IMR-90 (cell line): ENCODE results near the gene MFSD12. TPM values are rescaled to one million over a fixed set of nuclear protein-coding genes. Genes with fewer than 3 reads are reported as not detected.

ENCODE experiments used
- ATAC-seq: fragments of 200-7000 bp; cut with Tn5 transposase; 2 replicates; pipeline ENCODE4 v1.9.1; 2020; ENCODE audit warnings: low read depth, mild to moderate bottlenecking, moderate library complexity
- BruUV-seq: library from RNA; stranded (reverse); fragments of 400-500 nt; replicated peaks from 2 replicates; lab custom pipeline; 2021; lab: Mats Ljungman, UMichigan
- CTCF ChIA-PET: fragments of 300-600 bp; formaldehyde crosslinking; extraction: SDS; loops from one replicate; lab custom pipeline; 2021; ENCODE audit warnings: antibody characterized with exemption; lab: Yijun Ruan, JAX
- POLR2A ChIA-PET: fragments of 300-600 bp; sonication (Branson Sonifier 250); formaldehyde crosslinking; loops from one replicate; lab custom pipeline; 2022; ENCODE audit warnings: antibody characterized with exemption; ENCODE audit not compliant: unreplicated experiment; lab: Charles Lee
- DNase-seq: peaks from one replicate; pipeline ENCODE4 v3.0.0; 2013
- H2AFZ ChIP-seq: replicated peaks from 2 replicates; pipeline ENCODE3; 2013; ENCODE audit warnings: low read length, mild to moderate bottlenecking; ENCODE audit not compliant: poor library complexity
- H2AK5ac ChIP-seq: 2 replicates; pipeline ENCODE4 v1.6.1; 2013; ENCODE audit warnings: low read depth, low read length, inconsistent platforms
- H2AK9ac ChIP-seq: replicated peaks from 2 replicates; pipeline ENCODE3; 2013; ENCODE audit warnings: mild to moderate bottlenecking, low read depth, low read length, moderate library complexity; ENCODE audit not compliant: poor library complexity
- H2BK120ac ChIP-seq: 2 replicates; pipeline ENCODE4 v1.6.1; 2013; ENCODE audit warnings: low read depth, low read length, inconsistent platforms
- H2BK15ac ChIP-seq: 3 replicates; pipeline ENCODE4 v1.6.1; 2013; ENCODE audit warnings: low read depth, low read length, inconsistent platforms
- H2BK20ac ChIP-seq: 2 replicates; pipeline ENCODE4 v1.6.1; 2013; ENCODE audit warnings: low read depth, mild to moderate bottlenecking, inconsistent platforms, low read length, moderate library complexity
- H2BK5ac ChIP-seq: 2 replicates; pipeline ENCODE4 v1.6.1; 2013; ENCODE audit warnings: mild to moderate bottlenecking, low read depth, low read length, inconsistent platforms; ENCODE audit not compliant: poor library complexity, severe bottlenecking
- H3K14ac ChIP-seq: replicated peaks from 2 replicates; pipeline ENCODE4 v1.6.1; 2013; ENCODE audit warnings: low read depth, low read length, inconsistent platforms
- H3K18ac ChIP-seq: 2 replicates; pipeline ENCODE4 v1.6.1; 2013; ENCODE audit warnings: low read depth, low read length, control low read depth
- H3K23ac ChIP-seq: 2 replicates; pipeline ENCODE4 v1.6.1; 2013; ENCODE audit warnings: low read depth, low read length, inconsistent platforms
- H3K27ac ChIP-seq: 2 replicates; pipeline ENCODE4 v1.5.1; 2013; ENCODE audit warnings: mild to moderate bottlenecking, control low read depth, low read length; ENCODE audit not compliant: insufficient read depth
- H3K27me3 ChIP-seq: 2 replicates; pipeline ENCODE4 v1.6.1; 2013; ENCODE audit warnings: low read length; ENCODE audit not compliant: control insufficient read depth, insufficient read depth
- H3K36me3 ChIP-seq: 2 replicates; pipeline ENCODE4 v1.6.1; 2013; ENCODE audit warnings: low read length, mixed read lengths; ENCODE audit not compliant: control insufficient read depth, insufficient read depth
- H3K4ac ChIP-seq: 2 replicates; pipeline ENCODE4 v1.6.1; 2013; ENCODE audit warnings: low read depth, low read length, inconsistent platforms
- H3K4me1 ChIP-seq: 2 replicates; pipeline ENCODE4 v1.6.1; 2013; ENCODE audit warnings: low read length, mixed read lengths; ENCODE audit not compliant: control insufficient read depth, insufficient read depth
- H3K4me2 ChIP-seq: 2 replicates; pipeline ENCODE4 v1.6.1; 2013; ENCODE audit warnings: low read depth, mild to moderate bottlenecking, control low read depth, low read length, moderate library complexity
- H3K4me3 ChIP-seq: 2 replicates; pipeline ENCODE4 v1.5.1; 2013; ENCODE audit warnings: low read depth, mild to moderate bottlenecking, control low read depth, low read length, moderate library complexity; ENCODE audit not compliant: insufficient read depth
- H3K56ac ChIP-seq: 2 replicates; pipeline ENCODE4 v1.6.1; 2013; ENCODE audit warnings: low read length, inconsistent platforms; ENCODE audit not compliant: insufficient read depth; ENCODE audit errors: extremely low read depth
- H3K79me1 ChIP-seq, 2 experiments: 2 replicates each; pipeline ENCODE4 v1.6.1; 2013; ENCODE audit warnings: low read length in 2 of 2, inconsistent platforms in 1 of 2, low read depth in 1 of 2
- H3K9ac ChIP-seq: 2 replicates; pipeline ENCODE4 v1.6.1; 2013; ENCODE audit warnings: low read depth, low read length, control low read depth
- H3K9me1 ChIP-seq: 2 replicates; pipeline ENCODE4 v1.6.1; 2013; ENCODE audit warnings: low read length, inconsistent platforms; ENCODE audit not compliant: insufficient read depth
- H3K9me3 ChIP-seq: 2 replicates; pipeline ENCODE4 v1.6.1; 2013; ENCODE audit warnings: low read length; ENCODE audit not compliant: control insufficient read depth, insufficient read depth
- H4K20me1 ChIP-seq: 2 replicates; pipeline ENCODE4 v1.6.1; 2013; ENCODE audit warnings: low read length, inconsistent platforms; ENCODE audit not compliant: insufficient read depth
- H4K5ac ChIP-seq: 2 replicates; pipeline ENCODE4 v1.6.1; 2013; ENCODE audit warnings: mild to moderate bottlenecking, low read depth, low read length, control low read depth
- H4K8ac ChIP-seq, 2 experiments: 2 replicates each; pipeline ENCODE4 v1.6.1; 2013; ENCODE audit warnings: low read depth in 2 of 2, low read length in 2 of 2, control low read depth in 1 of 2, inconsistent platforms in 1 of 2
- H4K91ac ChIP-seq: 2 replicates; pipeline ENCODE4 v1.6.1; 2013; ENCODE audit warnings: low read depth, low read length, inconsistent platforms; ENCODE audit not compliant: insufficient read depth
- BHLHE40 ChIP-seq: fragments of 150-350 bp; IDR thresholded peaks from 2 replicates; pipeline ENCODE4 v1.6.1; 2016; ENCODE audit warnings: mild to moderate bottlenecking, low read depth, low read length
- CEBPB ChIP-seq: IDR thresholded peaks from 2 replicates; pipeline ENCODE4 v1.6.1; 2012; ENCODE audit warnings: low read depth, low read length, improper control_type of control experiment
- CHD1 ChIP-seq: IDR thresholded peaks from 2 replicates; pipeline ENCODE4 v1.6.1; 2012; ENCODE audit warnings: low read depth, low read length, improper control_type of control experiment
- CTCF ChIP-seq: conservative IDR thresholded peaks from 2 replicates; pipeline ENCODE4 v1.5.1; 2012; ENCODE audit warnings: mild to moderate bottlenecking, low read depth, low read length, improper control_type of control experiment
- ELK1 ChIP-seq: fragments of 150-350 bp; IDR thresholded peaks from 2 replicates; pipeline ENCODE4 v1.6.1; 2016; ENCODE audit warnings: low read depth, mild to moderate bottlenecking, low read length, moderate library complexity, borderline replicate concordance
- FOS ChIP-seq: fragments of 150-350 bp; IDR thresholded peaks from 2 replicates; pipeline ENCODE4 v1.6.1; 2016; ENCODE audit warnings: low read depth, low read length
- MAFK ChIP-seq: IDR thresholded peaks from 2 replicates; pipeline ENCODE4 v1.6.1; 2012; ENCODE audit warnings: low read depth, low read length, improper control_type of control experiment
- MAZ ChIP-seq: IDR thresholded peaks from 2 replicates; pipeline ENCODE4 v1.6.1; 2012; ENCODE audit warnings: low read depth, mild to moderate bottlenecking, low read length, improper control_type of control experiment, moderate library complexity, borderline replicate concordance
- MXI1 ChIP-seq: IDR thresholded peaks from 2 replicates; pipeline ENCODE4 v1.6.1; 2012; ENCODE audit warnings: low read depth, mild to moderate bottlenecking, low read length, moderate library complexity, borderline replicate concordance
- POLR2A ChIP-seq: IDR thresholded peaks from 2 replicates; pipeline ENCODE4 v1.6.1; 2012; ENCODE audit warnings: mild to moderate bottlenecking, low read depth, low read length
- RAD21 ChIP-seq: IDR thresholded peaks from 2 replicates; pipeline ENCODE4 v1.6.1; 2012; ENCODE audit warnings: low read length, improper control_type of control experiment
- RCOR1 ChIP-seq: IDR thresholded peaks from 2 replicates; pipeline ENCODE4 v1.6.1; 2012; ENCODE audit warnings: mild to moderate bottlenecking, low read length, improper control_type of control experiment; ENCODE audit not compliant: insufficient replicate concordance
- WGBS, 2 experiments: methylation state at CpG; one replicate each; pipeline versions ENCODE4 v1.1.5 to v1.1.7; 2013; ENCODE audit warnings: missing lambda C conversion rate in 2 of 2; ENCODE audit not compliant: insufficient read length in 1 of 2; ENCODE audit errors: extremely low coverage in 2 of 2; 5-methylcytosine and 5-hydroxymethylcytosine counted together
- dilution Hi-C: fragments of 300-500 bp; cut with HindIII; formaldehyde crosslinking; loops from one replicate; pipeline ENCODE4 v1.14.3; 2018; ENCODE audit warnings: low sequenced_read_pairs; ENCODE audit not compliant: unreplicated experiment
- in situ Hi-C: fragments of 300-500 bp; cut with MboI; formaldehyde crosslinking; loops from 3 replicates; pipeline ENCODE4 v1.14.3; 2019; ENCODE audit warnings: low sequenced_read_pairs, inconsistent platforms, mixed read lengths
- intact Hi-C: fragments of 100-400 bp; cut with micrococcal nuclease; formaldehyde crosslinking; loops from 2 replicates; pipeline ENCODE4 v1.10.0; 2022
- polyA plus RNA-seq, 3 experiments: library from polyadenylated mRNA; depleted of rRNA; stranded (reverse); fragments of >200 nt; gene quantifications; 2 replicates each; pipeline ENCODE4 v1.2.3, GENCODE V29; 2012; ENCODE audit warnings: low replicate concordance in 1 of 3
- total RNA-seq: library from RNA; depleted of rRNA; stranded (reverse); fragments of >200 nt; gene quantifications from 2 replicates; pipeline ENCODE4 v1.2.3, GENCODE V29; 2012

MFSD12 gene
- total and polyA plus RNA-seq, 2 of the 4 experiments (the other 2 are of a cell fraction): 20.4 to 77.2 TPM

- TF ChIP-seq ELK1 (no peak), MXI1 (no peak), BHLHE40 (no peak), RAD21 (no peak), FOS (no peak), CTCF (no peak), MAFK (no peak), RCOR1 (no peak), POLR2A (no peak), MAZ (no peak), CEBPB (no peak), CHD1 (no peak)
- 0 out of 2 replicates have a peak, but pooled peaks cover 2% of the 10 kb centered on the region for H3K9me1 ChIP-seq
- H2BK20ac ChIP-seq: no peak overlapping the region
- H3K56ac ChIP-seq: no peak overlapping the region
- CTCF ChIA-PET: no interaction called here
- H3K36me3 ChIP-seq: peaks cover 61% of the 10 kb centered on the region
- no peak overlapping the region for H3K18ac ChIP-seq
- H3K79me1 ChIP-seq: peaks cover 3 to 25% of the 10 kb centered on the region in 2 experiments; a peak in 3 of 4 replicates
- DNase-seq (no peak), ATAC-seq (no peak)
- in situ Hi-C loops (no loop called here), intact Hi-C loops (no loop called here), dilution Hi-C loops (no loop called here)
- H3K4me2 ChIP-seq: no peak overlapping the region
- H4K91ac ChIP-seq: no peak overlapping the region
- no peak overlapping the region for H3K4me3 ChIP-seq
- POLR2A ChIA-PET: no interaction called here
- no peak overlapping the region for H4K5ac ChIP-seq
- H2AK9ac ChIP-seq: no peak overlapping the region
- no peak overlapping the region for H2AFZ ChIP-seq
- H2BK5ac ChIP-seq: no peak overlapping the region
- no peaks in the 10 kb centered on the region for H3K27me3 ChIP-seq
- no peak overlapping the region for H3K23ac ChIP-seq
- H3K9ac ChIP-seq: no peak overlapping the region
- 89% methylated on average over 6 of the region's 12 CpGs; no CpG with 5 or more reads in 1 of the 2 experiments for WGBS, 2 experiments
- H2BK120ac ChIP-seq: no peak overlapping the region
- H2AK5ac ChIP-seq: no peak overlapping the region
- H3K9me3 ChIP-seq: no peaks in the 10 kb centered on the region
- H3K4me1 ChIP-seq: no peaks in the 10 kb centered on the region
- BruUV-seq: no TSS peak
- peaks cover 22% of the 10 kb centered on the region for H4K20me1 ChIP-seq
- H4K8ac ChIP-seq: no peak overlapping the region
- no peak overlapping the region for H3K14ac ChIP-seq
- H2BK15ac ChIP-seq: no peak overlapping the region
- H3K27ac ChIP-seq: no peak overlapping the region
- no peak overlapping the region for H3K4ac ChIP-seq
These were observed 23.7 kb downstream of the MFSD12 start for GRCh38 chr19:3533563-3534216.
